Measurements from ENCODE around the gene MRPS18B.

The MRPS18B gene

GRCh38 chr6:30672445-30673253, 55.0 kb downstream of the MRPS18B start, which contains the start of gene DHX16:
Gene DHX16, minus strand, starts transcription at chr6:30673006. Its CDS starts 165 bp downstream, at chr6:30672841.
- peak within 1 kb of the TSS; percentile 84 for H3K4me3 Mint-ChIP-seq
- TF ChIP-seq, protein P1, sequence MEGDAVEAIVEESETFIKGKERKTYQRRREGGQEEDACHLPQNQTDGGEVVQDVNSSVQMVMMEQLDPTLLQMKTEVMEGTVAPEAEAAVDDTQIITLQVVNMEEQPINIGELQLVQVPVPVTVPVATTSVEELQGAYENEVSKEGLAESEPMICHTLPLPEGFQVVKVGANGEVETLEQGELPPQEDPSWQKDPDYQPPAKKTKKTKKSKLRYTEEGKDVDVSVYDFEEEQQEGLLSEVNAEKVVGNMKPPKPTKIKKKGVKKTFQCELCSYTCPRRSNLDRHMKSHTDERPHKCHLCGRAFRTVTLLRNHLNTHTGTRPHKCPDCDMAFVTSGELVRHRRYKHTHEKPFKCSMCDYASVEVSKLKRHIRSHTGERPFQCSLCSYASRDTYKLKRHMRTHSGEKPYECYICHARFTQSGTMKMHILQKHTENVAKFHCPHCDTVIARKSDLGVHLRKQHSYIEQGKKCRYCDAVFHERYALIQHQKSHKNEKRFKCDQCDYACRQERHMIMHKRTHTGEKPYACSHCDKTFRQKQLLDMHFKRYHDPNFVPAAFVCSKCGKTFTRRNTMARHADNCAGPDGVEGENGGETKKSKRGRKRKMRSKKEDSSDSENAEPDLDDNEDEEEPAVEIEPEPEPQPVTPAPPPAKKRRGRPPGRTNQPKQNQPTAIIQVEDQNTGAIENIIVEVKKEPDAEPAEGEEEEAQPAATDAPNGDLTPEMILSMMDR (IDR thresholded peaks at IDR 0.05) = peak; percentile 71
- H3K4me1 Mint-ChIP-seq = peaks cover 24% of the 10 kb centered on the region
- H3K9me3 Mint-ChIP-seq = no peaks in the 10 kb centered on the region
- peak within 1 kb of the TSS; percentile 30 for H3K27ac Mint-ChIP-seq
- DNase-seq = peak; percentile 92
- H3K27me3 Mint-ChIP-seq (ENCODE audit: low read depth, poor library complexity) = peaks cover 4% of the 10 kb centered on the region
- peaks cover 37% of the 10 kb centered on the region for H3K36me3 Mint-ChIP-seq (ENCODE audit: low read depth)
